H1 (cell line): ENCODE results near the gene INTS6. TPM values are rescaled to one million over a fixed set of nuclear protein-coding genes. Genes with fewer than 3 reads are reported as not detected.

ENCODE experiments used
- ASH2L ChIP-seq: fragments of 200-600, 300-600 bp; sonication (generic); IDR thresholded peaks from one replicate; pipeline ENCODE4 v1.7.1; 2017; ENCODE audit warnings: low read length
- ATF2 ChIP-seq: IDR thresholded peaks from 2 replicates; pipeline ENCODE4 v1.6.1; 2012; ENCODE audit warnings: low read length, inconsistent platforms
- FOSL1 ChIP-seq: IDR thresholded peaks from 2 replicates; pipeline ENCODE4 v1.6.1; 2011; ENCODE audit warnings: mild to moderate bottlenecking, low read depth, low read length, moderate library complexity; ENCODE audit not compliant: insufficient read depth
- POLR2A ChIP-seq, 2 experiments: IDR thresholded peaks; 1 replicate in 1 of 2; 2 replicates in 1 of 2; pipeline ENCODE4 v1.6.1; 2011; ENCODE audit warnings: low read depth in 2 of 2, low read length in 2 of 2, mild to moderate bottlenecking in 2 of 2; ENCODE audit errors: control extremely low read depth in 1 of 2
- polyA plus RNA-seq, 7 experiments: library from polyadenylated mRNA; depleted of rRNA in 3 of 7; stranded (reverse) in 5 of 7; unstranded in 2 of 7; fragments of >200 nt in 5 of 7; fragments of 200-250 nt in 2 of 7; gene quantifications; 1 replicate in 5 of 7; 2 replicates in 1 of 7; 4 replicates in 1 of 7; pipeline versions ENCODE4 v1.2.1 to v1.2.3, GENCODE V29; 2011 to 2013; ENCODE audit warnings: missing spikeins in 2 of 7, mixed read lengths in 2 of 7
- total RNA-seq: library from RNA; stranded (reverse); fragmentation: NEBNext Ultra II Directional; extraction: Animal tissue kit (Norgen Biotek cat#: 25700); gene quantifications from 2 replicates; pipeline ENCODE4 v1.2.1, GENCODE V29; 2021

The INTS6 gene
- total and polyA plus RNA-seq, 2 of the 8 experiments (the other 6 are each of a cell fraction or from before 2014, with no cell fraction given): 12.6 to 42.8 TPM

- no peak for TF ChIP-seq ATF2
- TF ChIP-seq FOSL1: no peak
- no peak for TF ChIP-seq ASH2L
- no peak for TF ChIP-seq POLR2A (IDR thresholded peaks at IDR 0.05; ENCODE audit: control extremely low read depth in 1 of 2, low read depth in 2 of 2, low read length in 2 of 2)
Measured at GRCh38 chr13:51405176-51405575, 47.7 kb downstream of the INTS6 start (continued).
